Body of pancreas (tissue), 4 donors: ENCODE results near the gene FTCD. TPM values are rescaled to one million over a fixed set of nuclear protein-coding genes. Genes with fewer than 3 reads are reported as not detected.
A peak's percentile ranks its signal among the peaks of the same experiment; 100 is the strongest.
"Not testable (repeated sequence)": the region's sequence is repeated elsewhere in the genome, so short reads cannot be mapped to it uniquely, and the experiment has no call there.

Experiments
- ATAC-seq: fragments of 150-250 bp; one replicate; pipeline ENCODE4 v1.9.1; 2016
- DNase-seq, 4 donors: peaks; one replicate each; pipeline ENCODE4 v3.0.0-alpha.2; 2019
- H3K27ac ChIP-seq, 4 donors: fragments of 200-600 bp; sonication (generic); 1 replicate in 3 of 4; 2 replicates in 1 of 4; pipeline versions ENCODE4 v1.5.1 to v1.6.1; 2016 to 2019; ENCODE audit warnings: mild to moderate bottlenecking in 1 of 4, mixed read lengths in 1 of 4, moderate library complexity in 1 of 4
- H3K27me3 ChIP-seq, 2 donors: fragments of 200-600 bp; sonication (generic); one replicate each; pipeline ENCODE4 v1.6.0; 2016; ENCODE audit warnings: mild to moderate bottlenecking in 1 of 2
- H3K36me3 ChIP-seq, 2 donors: fragments of 200-600 bp; sonication (generic); replicated peaks in 1 of 2; 2 replicates each; pipeline ENCODE4 v1.5.1; 2016; ENCODE audit warnings: low read depth in 2 of 2; ENCODE audit not compliant: insufficient read depth in 1 of 2
- H3K4me1 ChIP-seq: fragments of 200-600 bp; sonication (generic); one replicate; pipeline ENCODE4 v1.6.0; 2016
- H3K4me3 ChIP-seq, 2 donors: fragments of 200-600 bp; sonication (generic); 1 replicate in 1 of 2; 2 replicates in 1 of 2; pipeline ENCODE4 v1.5.1; 2016 to 2019
- H3K9me3 ChIP-seq, 3 donors: fragments of 200-600 bp; sonication (generic); 1 replicate in 2 of 3; 2 replicates in 1 of 3; pipeline ENCODE4 v1.5.1; 2016
- POLR2A ChIP-seq, 3 donors: fragments of 450-650 bp; IDR thresholded peaks; one replicate each; pipeline ENCODE4 v1.6.1; 2016; ENCODE audit warnings: antibody characterized with exemption in 3 of 3, mild to moderate bottlenecking in 2 of 3
- WGBS, 2 donors: methylation state at CpG; one replicate each; pipeline ENCODE4 v1.1.5; 2017; 5-methylcytosine and 5-hydroxymethylcytosine counted together
- intact Hi-C: fragments of 100-400 bp; cut with DNase I; formaldehyde crosslinking; loops from one replicate; pipeline ENCODE4 v1.15.1; 2023
- total RNA-seq, 2 donors: library from RNA; depleted of rRNA; stranded (reverse); fragments of >200 nt; gene quantifications; one replicate each; pipeline ENCODE4 v1.1.0, GENCODE V29; 2016
- TF ChIP-seq, protein P1 (sequence below), 7 experiments: fragments of 450-650 bp in 4 of 7; fragments of 200-600 bp in 3 of 7; sonication (generic) in 3 of 7; IDR thresholded peaks; one replicate each; pipeline ENCODE4 v1.5.1; 2016 to 2019; ENCODE audit warnings: antibody characterized with exemption in 7 of 7

Gene FTCD, protein sequence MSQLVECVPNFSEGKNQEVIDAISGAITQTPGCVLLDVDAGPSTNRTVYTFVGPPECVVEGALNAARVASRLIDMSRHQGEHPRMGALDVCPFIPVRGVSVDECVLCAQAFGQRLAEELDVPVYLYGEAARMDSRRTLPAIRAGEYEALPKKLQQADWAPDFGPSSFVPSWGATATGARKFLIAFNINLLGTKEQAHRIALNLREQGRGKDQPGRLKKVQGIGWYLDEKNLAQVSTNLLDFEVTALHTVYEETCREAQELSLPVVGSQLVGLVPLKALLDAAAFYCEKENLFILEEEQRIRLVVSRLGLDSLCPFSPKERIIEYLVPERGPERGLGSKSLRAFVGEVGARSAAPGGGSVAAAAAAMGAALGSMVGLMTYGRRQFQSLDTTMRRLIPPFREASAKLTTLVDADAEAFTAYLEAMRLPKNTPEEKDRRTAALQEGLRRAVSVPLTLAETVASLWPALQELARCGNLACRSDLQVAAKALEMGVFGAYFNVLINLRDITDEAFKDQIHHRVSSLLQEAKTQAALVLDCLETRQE
- under 1 TPM in 1 of 2 donors, not detected in 1; 0.33 TPM for total RNA-seq

DNA sequence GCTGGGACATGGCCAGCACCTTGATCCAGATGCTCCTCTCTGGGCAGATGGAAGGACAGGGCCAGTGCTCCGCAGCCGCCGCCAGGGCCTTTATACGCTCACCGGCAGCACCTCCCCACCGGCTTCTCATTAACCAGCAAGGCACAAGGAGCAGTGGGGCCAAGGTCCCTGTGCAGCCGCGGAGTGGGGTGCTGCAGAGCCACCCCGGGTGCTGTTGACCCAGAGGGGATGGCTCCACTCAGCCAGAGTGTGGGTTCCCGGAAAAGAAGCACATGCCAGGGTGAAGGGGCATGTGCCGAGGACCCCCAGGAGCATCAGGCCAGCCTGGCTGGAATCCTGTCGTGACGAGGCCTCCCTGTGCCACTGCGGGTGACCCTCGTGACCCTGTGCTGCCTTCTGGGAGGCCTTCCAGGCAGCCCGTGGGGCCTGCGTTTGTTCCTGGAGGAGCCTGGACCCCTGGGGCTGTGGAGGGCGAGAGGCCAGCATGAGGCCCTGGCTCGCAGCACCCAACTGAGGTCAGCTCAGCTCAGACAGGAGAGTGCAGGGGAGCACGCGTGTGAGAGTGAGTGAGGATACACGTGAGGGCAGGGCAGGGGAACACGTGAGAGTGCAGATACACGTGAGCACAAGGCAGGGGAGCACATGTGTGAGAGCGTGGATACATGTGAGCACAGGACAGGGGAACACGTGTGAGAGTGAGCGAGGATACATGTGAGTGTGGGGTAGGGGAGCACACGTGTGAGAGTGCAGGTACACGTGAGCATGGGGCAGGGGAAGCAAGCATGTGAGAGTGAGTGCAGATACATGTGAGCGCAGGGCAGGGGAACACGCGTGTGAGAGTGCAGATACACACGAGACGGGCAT lies at the start of gene FTCD:
FTCD (minus strand) TSS at position 66 of the 864 bp plus-strand sequence; CDS start at position 10, 56 bp downstream.
- ATAC-seq (no peak), DNase-seq (peak in 1 of 4 donors; percentile 5)
- no peaks in the 10 kb centered on the region for H3K9me3 ChIP-seq
- H3K27ac ChIP-seq = no peak within 1 kb of the TSS
- no peak within 1 kb of the TSS for H3K4me3 ChIP-seq
- intact Hi-C loops = no loop called here
- H3K4me1 ChIP-seq = peaks cover 14% of the 10 kb centered on the region
- no peaks in the 10 kb centered on the region for H3K27me3 ChIP-seq
- 72 to 80% methylated on average over 19 to 33 of the region's 34 CpGs for WGBS, 2 donors
- no peaks in the 10 kb centered on the region for H3K36me3 ChIP-seq
- TF ChIP-seq, protein P1, sequence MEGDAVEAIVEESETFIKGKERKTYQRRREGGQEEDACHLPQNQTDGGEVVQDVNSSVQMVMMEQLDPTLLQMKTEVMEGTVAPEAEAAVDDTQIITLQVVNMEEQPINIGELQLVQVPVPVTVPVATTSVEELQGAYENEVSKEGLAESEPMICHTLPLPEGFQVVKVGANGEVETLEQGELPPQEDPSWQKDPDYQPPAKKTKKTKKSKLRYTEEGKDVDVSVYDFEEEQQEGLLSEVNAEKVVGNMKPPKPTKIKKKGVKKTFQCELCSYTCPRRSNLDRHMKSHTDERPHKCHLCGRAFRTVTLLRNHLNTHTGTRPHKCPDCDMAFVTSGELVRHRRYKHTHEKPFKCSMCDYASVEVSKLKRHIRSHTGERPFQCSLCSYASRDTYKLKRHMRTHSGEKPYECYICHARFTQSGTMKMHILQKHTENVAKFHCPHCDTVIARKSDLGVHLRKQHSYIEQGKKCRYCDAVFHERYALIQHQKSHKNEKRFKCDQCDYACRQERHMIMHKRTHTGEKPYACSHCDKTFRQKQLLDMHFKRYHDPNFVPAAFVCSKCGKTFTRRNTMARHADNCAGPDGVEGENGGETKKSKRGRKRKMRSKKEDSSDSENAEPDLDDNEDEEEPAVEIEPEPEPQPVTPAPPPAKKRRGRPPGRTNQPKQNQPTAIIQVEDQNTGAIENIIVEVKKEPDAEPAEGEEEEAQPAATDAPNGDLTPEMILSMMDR (IDR thresholded peaks at IDR 0.05) = no peak
- no peak for TF ChIP-seq POLR2A (IDR thresholded peaks at IDR 0.05)

DNA sequence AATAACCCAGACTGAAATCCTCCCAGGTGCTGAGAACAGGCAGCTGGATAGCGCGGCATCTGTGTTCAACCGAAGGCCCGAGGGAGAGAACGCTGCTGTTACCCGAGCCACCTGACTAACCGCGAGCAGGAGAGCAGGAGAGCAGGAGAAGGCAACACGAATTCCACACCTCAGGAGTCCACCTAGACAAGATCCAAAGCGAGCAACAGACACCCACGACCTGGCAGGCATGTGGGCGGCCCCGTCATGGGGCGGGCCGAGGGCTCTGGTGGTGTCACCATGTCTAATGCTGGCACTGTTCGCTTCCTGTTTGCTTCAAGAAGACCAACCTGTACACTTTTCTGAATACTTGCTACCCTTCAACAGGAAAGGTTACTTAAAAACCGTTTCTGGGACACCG lies 49.8 kb upstream of the FTCD start:
- intact Hi-C loops = no loop called here
- H3K9me3 ChIP-seq = no peaks in the 10 kb centered on the region
- no peak for TF ChIP-seq POLR2A (IDR thresholded peaks at IDR 0.05)
- TF ChIP-seq, protein P1 (IDR thresholded peaks at IDR 0.05) = no peak
- H3K4me3 ChIP-seq = no peak overlapping the region
- H3K36me3 ChIP-seq = peaks cover 0 to 17% of the 10 kb centered on the region in 2 donors
- ATAC-seq (no peak), DNase-seq (no peak)
- H3K4me1 ChIP-seq = no peaks in the 10 kb centered on the region
- H3K27ac ChIP-seq = no peak overlapping the region
- 86 to 87% methylated on average over 14 to 18 of the region's 18 CpGs for WGBS, 2 donors
- H3K27me3 ChIP-seq = no peaks in the 10 kb centered on the region

DNA sequence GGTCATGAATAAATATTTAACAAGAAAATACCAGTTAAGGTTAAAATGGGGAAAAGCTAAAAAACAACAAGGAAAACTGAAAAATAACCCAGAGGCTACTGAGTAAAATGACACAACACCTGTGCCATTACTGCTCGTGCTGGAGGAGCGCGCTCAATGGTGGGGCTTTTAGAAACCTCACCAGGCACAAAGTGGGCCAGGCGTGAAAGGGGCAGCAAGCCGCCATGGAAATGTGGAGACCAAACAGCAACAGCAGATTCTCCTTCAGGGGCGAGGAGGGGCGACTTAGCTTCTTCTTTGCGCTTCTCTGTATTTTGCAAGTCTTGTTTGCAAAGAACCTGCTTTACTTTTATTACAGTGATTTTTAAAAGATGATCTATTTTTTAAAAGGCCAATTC lies 47.8 kb upstream of the FTCD start:
- no peak for DNase-seq
- ATAC-seq = no peak
- H3K27me3 ChIP-seq = no peaks in the 10 kb centered on the region
- 89 to 95% methylated on average over 8 of the region's 8 CpGs for WGBS, 2 donors
- H3K9me3 ChIP-seq = no peaks in the 10 kb centered on the region
- TF ChIP-seq POLR2A (IDR thresholded peaks at IDR 0.05) = no peak
- TF ChIP-seq, protein P1 (IDR thresholded peaks at IDR 0.05) = no peak
- intact Hi-C loops = no loop called here
- peaks cover 0 to 14% of the 10 kb centered on the region in 2 donors for H3K36me3 ChIP-seq
- H3K4me1 ChIP-seq = no peaks in the 10 kb centered on the region
- H3K27ac ChIP-seq = no peak overlapping the region
- no peak overlapping the region for H3K4me3 ChIP-seq

DNA sequence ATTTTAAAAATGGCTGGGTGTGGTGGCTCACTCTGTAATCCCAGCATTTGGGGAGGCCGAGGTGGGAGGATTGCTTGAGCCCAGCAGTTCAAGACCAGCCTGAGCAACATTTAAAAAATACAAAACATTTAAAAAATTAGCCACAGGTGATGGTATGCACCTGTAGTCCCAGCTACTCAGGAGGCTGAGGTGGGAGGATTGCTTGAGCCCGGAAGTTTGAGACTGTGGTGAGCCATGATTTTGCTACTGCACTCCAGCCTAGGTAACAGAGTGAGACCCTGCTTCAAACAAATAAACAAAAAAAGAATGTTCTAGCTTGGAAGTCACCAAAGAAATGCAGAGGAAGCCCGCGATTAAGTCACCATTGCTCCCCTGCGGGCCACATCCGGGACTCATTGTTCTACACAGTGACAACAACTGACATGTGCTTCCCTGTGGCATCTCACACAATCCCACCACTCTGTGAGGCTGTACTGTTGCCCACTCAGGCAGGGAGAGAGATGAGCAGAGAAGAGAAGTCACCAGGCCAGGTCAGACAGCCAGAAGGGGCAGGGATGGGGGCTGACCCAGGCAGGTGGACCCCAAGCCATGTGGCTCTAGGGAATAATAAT lies 47.3 kb upstream of the FTCD start:
- H3K9me3 ChIP-seq = no peaks in the 10 kb centered on the region
- ATAC-seq (no peak), DNase-seq (no peak)
- no peaks in the 10 kb centered on the region for H3K4me1 ChIP-seq
- TF ChIP-seq, protein P1 (IDR thresholded peaks at IDR 0.05) = no peak
- no peak for TF ChIP-seq POLR2A (IDR thresholded peaks at IDR 0.05)
- H3K27ac ChIP-seq = no peak overlapping the region
- no peak overlapping the region for H3K4me3 ChIP-seq
- WGBS, 2 donors = 85 to 94% methylated on average over 6 of the region's 6 CpGs
- intact Hi-C loops = no loop called here
- peaks cover 0 to 14% of the 10 kb centered on the region in 2 donors for H3K36me3 ChIP-seq
- no peaks in the 10 kb centered on the region for H3K27me3 ChIP-seq

DNA sequence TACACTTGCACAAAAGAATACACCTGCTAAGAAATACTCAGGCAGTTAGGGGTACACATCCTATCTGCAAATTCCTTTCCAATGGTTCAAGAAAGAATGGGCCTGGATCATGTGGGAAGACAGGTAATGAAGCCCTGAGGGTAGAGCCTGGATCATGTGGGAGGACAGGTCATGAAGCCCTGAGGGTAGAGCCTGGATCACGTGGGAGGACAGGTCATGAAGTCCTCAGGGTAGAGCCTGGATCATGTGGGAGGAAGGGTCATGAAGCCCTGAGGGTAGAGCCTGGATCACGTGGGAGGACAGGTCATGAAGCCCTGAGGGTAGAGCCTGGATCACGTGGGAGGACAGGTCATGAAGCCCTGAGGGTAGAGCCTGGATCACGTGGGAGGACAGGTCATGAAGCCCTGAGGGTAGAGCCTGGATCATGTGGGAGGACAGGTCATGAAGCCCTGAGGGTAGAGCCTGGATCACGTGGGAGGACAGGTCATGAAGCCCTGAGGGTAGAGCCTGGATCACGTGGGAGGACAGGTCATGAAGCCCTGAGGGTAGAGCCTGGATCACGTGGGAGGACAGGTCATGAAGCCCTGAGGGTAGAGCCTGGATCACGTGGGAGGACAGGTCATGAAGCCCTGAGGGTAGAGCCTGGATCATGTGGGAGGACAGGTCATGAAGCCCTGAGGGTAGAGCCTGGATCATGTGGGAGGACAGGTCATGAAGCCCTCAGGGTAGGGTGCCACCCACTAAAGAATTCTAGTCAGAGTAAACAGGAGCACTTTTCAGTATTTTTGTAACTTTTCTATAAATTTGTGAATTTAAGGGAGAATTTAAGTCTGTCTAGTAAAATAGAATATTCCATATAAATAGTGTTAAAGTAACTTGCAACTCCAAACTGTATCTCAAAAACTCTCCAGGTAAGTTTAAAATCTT lies 45.8 kb upstream of the FTCD start:
- intact Hi-C loops, H3K4me3 ChIP-seq, H3K4me1 ChIP-seq, ATAC-seq, H3K27ac ChIP-seq, H3K9me3 ChIP-seq, H3K27me3 ChIP-seq: not testable (repeated sequence)
- peak in 1 of 4 donors; percentile 0 for DNase-seq
- 88 to 93% methylated on average over 2 to 3 of the region's 8 CpGs for WGBS, 2 donors
- H3K36me3 ChIP-seq = peaks cover 0 to 15% of the 10 kb centered on the region in 2 donors
